ENCODE results near the gene BCL2L13. TPM values are rescaled to one million over a fixed set of nuclear protein-coding genes. Genes with fewer than 3 reads are reported as not detected.
A peak's percentile ranks its signal among the peaks of the same experiment; 100 is the strongest.
"Not testable (repeated sequence)": the region's sequence is repeated elsewhere in the genome, so short reads cannot be mapped to it uniquely, and the experiment has no call there.

The BCL2L13 gene
- total and polyA plus RNA-seq, 3 donors from 2014 or later = 60.1 to 80.2 (median 74.1) TPM

- H3K36me3 ChIP-seq (ENCODE audit: low read depth, missing control alignments) = no peaks in the 10 kb centered on the region
- TF ChIP-seq CTCF (IDR thresholded peaks at IDR 0.05) (no peak), POLR2A (IDR thresholded peaks at IDR 0.05) (no peak)
- intact Hi-C loops (cut with DNase I; ENCODE audit: low total_unique reads) = no loop called here
- H3K4me1 ChIP-seq = peaks cover 37% of the 10 kb centered on the region
- WGBS, 2 donors = 54 to 62% methylated on average over 4 of the region's 4 CpGs
- H3K9me3 ChIP-seq = no peaks in the 10 kb centered on the region
- DNase-seq = no peak
- no peak overlapping the region for H3K4me3 ChIP-seq
- H3K27ac ChIP-seq = peak overlapping the region; percentile 57 to 74
- H3K27me3 ChIP-seq = no peaks in the 10 kb centered on the region
These were observed 5.2 kb upstream of the BCL2L13 start for GRCh38 chr22:17633217-17633997.

DNA sequence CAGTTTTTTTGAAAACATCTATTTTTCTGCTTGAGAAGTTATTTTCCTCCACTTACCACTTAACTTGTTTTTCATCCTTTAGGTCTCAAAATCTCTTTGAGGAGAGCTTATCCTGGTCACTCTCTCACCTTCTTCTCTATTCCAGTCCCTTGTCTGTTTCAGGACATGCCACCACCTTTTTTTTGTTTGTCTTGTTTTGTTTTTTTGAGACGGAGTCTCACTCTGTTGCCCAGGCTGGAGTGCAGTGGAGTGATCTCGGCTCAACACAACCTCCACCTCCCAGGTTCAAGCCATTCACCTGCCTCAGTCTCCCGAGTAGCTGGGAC lies 4.6 kb upstream of the BCL2L13 start:
- no peaks in the 10 kb centered on the region for H3K36me3 ChIP-seq (ENCODE audit: low read depth, missing control alignments)
- intact Hi-C loops (cut with DNase I; ENCODE audit: low total_unique reads) = no loop called here
- H3K4me3 ChIP-seq = no peak overlapping the region
- 88% methylated on average over 3 of the region's 3 CpGs for WGBS, 2 donors
- H3K27me3 ChIP-seq = no peaks in the 10 kb centered on the region
- H3K9me3 ChIP-seq = no peaks in the 10 kb centered on the region
- peaks cover 37% of the 10 kb centered on the region for H3K4me1 ChIP-seq
- TF ChIP-seq CTCF (IDR thresholded peaks at IDR 0.05) (no peak), POLR2A (IDR thresholded peaks at IDR 0.05) (no peak)
- DNase-seq = no peak
- peak overlapping the region; percentile 57 to 74 for H3K27ac ChIP-seq

GRCh38 chr22:17634696-17635095 lies 3.9 kb upstream of the BCL2L13 start:
- TF ChIP-seq POLR2A (IDR thresholded peaks at IDR 0.05) (no peak), CTCF (IDR thresholded peaks at IDR 0.05) (no peak)
- H3K36me3 ChIP-seq (ENCODE audit: low read depth, missing control alignments) = no peaks in the 10 kb centered on the region
- no peaks in the 10 kb centered on the region for H3K27me3 ChIP-seq
- 87 to 96% methylated on average over 3 of the region's 3 CpGs for WGBS, 2 donors
- peaks cover 32% of the 10 kb centered on the region for H3K4me1 ChIP-seq
- no peak overlapping the region for H3K4me3 ChIP-seq
- no peaks in the 10 kb centered on the region for H3K9me3 ChIP-seq
- intact Hi-C loops (cut with DNase I; ENCODE audit: low total_unique reads) = no loop called here
- DNase-seq = no peak
- peak overlapping the region; percentile 57 to 74 for H3K27ac ChIP-seq

DNA sequence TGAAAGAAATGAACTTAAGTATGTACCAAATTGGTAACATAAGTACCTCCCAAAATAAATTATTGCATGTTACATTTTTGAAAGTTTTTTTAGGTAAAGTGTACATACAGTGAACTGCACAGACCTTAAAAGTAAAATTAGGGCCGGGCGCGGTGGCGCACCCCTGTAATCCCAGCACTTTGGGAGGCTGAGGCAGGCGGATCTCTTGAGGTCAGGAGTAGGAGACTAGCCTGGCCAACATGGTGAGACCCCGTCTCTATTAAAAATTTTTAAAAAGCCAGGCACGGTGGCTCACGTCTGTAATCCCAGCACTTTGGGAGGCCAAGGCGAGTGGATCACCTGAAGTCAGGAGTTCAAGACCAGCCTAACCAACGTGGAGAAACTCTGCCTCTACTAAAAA lies 1.7 kb upstream of the BCL2L13 start:
- DNase-seq; H3K4me3 ChIP-seq; intact Hi-C loops (cut with DNase I; ENCODE audit: low total_unique reads); H3K36me3 ChIP-seq (ENCODE audit: low read depth, missing control alignments); H3K9me3 ChIP-seq; H3K27me3 ChIP-seq: not testable (repeated sequence)
- WGBS, 2 donors = 84 to 95% methylated on average over 10 of the region's 10 CpGs
- Histone ChIP-seq H3K27ac (peak overlapping the region; percentile 72 to 99), H3K4me1 (peaks cover 38% of the 10 kb centered on the region)

GRCh38 chr22:17637490-17638181 lies 921 bp upstream of the BCL2L13 start:
- intact Hi-C loops (cut with DNase I; ENCODE audit: low total_unique reads) = no loop called here
- peaks cover 35% of the 10 kb centered on the region for H3K4me1 ChIP-seq
- WGBS, 2 donors = 34 to 35% methylated on average over 10 of the region's 10 CpGs
- peak; percentile 76 for DNase-seq
- peak overlapping the region; percentile 85 to 97 for H3K4me3 ChIP-seq
- TF ChIP-seq POLR2A (IDR thresholded peaks at IDR 0.05) (no peak), CTCF (IDR thresholded peaks at IDR 0.05) (no peak)
- H3K27me3 ChIP-seq = no peaks in the 10 kb centered on the region
- no peaks in the 10 kb centered on the region for H3K36me3 ChIP-seq (ENCODE audit: low read depth, missing control alignments)
- peak overlapping the region; percentile 99 for H3K27ac ChIP-seq
- no peaks in the 10 kb centered on the region for H3K9me3 ChIP-seq
